T-helper 1 cell treated with Interleukin-12 subunit alpha and Interleukin-12 subunit beta and Interleukin-4 antibody, amounts not matched to agents 30 ng/mL and 1 ng/mL, for 36 hours (primary cell): ENCODE data around the gene NPC1L1. TPM values are rescaled to one million over a fixed set of nuclear protein-coding genes. Genes with fewer than 3 reads are reported as not detected.

Experiments used
- intact Hi-C: fragments of 100-400 bp; cut with micrococcal nuclease; formaldehyde crosslinking; loops from one replicate; pipeline ENCODE4 v1.15.1; 2024
- total RNA-seq: library from RNA; stranded (reverse); gene quantifications from 2 replicates; pipeline ENCODE4 v1.2.3, GENCODE V29; 2022

The NPC1L1 gene
- total RNA-seq, 1 donor from 2014 or later = not detected

- intact Hi-C loops = loop anchor here (1.0 to 5.0 kb wide), 10 partner anchors 12 to 395 kb away; partner anchors contain the start of genes POLD2, POLM and YKT6
Measured at GRCh38 chr7:44477063-44477830, 63.9 kb downstream of the NPC1L1 start.

DNA sequence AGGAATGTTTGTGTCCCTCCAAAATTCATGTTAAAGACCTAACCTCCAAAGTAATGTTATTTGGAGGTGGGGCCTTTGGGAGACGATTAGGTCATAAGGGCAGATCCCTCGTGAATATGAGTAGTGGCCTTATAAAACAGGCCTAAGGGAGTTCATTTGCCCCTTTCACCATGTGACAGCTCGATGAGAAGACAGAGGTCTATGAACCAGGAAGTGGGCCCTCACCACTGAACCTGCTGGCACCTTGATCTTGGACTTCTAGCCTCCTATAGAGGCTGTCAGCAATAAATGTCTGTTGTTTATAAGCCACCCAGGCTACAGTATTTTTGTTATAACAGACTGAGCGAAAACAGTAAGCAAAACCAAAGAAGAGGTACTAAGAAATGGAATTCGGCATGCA, 64.8 kb downstream of the NPC1L1 start:
- intact Hi-C loops = loop anchor here (2.0 to 5.0 kb wide), 3 partner anchors 104 to 394 kb away; partner anchors contain the start of genes POLM and YKT6

- intact Hi-C loops = no loop called here
Measured at GRCh38 chr7:44473295-44473694, 67.8 kb downstream of the NPC1L1 start.

DNA sequence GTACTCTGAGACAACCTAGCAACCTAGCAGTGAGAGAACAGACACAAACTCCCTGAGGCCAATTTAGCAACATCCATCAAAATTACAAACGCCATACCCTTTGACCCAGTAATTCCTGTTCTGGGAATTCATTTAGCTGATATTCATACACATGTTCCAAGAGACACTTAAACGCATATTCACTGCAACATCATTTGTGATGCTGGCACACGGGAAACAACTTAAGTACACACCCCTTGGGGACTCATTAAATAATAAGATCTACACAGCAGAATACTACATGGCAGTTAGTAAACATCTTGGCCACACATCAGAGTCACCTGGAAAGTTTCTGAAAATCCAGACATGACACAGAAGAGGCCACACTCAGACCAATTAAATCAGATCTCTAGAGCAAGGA, 68.3 kb downstream of the NPC1L1 start:
- intact Hi-C loops = no loop called here

- intact Hi-C loops = no loop called here
Measured at GRCh38 chr7:44471850-44472249, 69.3 kb downstream of the NPC1L1 start.

GRCh38 chr7:44471436-44471835, 69.7 kb downstream of the NPC1L1 start:
- intact Hi-C loops = no loop called here

- intact Hi-C loops = no loop called here
Measured at GRCh38 chr7:44470628-44471245, 70.4 kb downstream of the NPC1L1 start.

- intact Hi-C loops = no loop called here
Measured at GRCh38 chr7:44470135-44470479, 71.0 kb downstream of the NPC1L1 start.

DNA sequence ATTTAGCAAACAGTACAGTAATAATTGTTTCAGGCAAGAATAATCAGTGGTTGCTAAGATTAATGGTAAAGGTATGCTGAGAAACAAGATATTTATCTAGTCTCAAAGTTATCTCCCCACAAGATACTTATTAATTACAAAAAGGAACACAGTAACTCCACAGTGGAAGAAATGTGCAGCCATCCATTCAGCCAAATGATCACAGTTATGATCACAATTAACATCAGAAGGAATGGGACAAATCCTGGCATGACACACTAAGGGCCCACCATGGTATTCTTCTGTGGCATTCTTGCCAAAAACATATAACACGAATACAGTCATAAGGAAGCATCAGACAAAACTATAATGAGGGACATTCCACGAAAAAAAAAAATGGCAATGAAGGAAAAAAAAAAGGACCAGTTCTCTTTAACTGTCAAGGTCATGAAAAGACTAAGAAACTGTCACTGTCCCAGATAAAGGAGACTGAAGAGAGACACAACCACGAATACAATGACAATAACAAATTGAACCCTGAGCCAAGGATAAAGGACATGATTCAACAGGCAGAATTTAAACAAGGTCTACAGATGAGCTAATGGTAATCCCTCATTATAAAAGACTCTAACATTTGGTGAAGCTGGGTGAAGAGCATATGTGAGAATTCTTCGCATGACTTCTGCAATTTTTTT, 71.5 kb downstream of the NPC1L1 start:
- intact Hi-C loops = no loop called here

DNA sequence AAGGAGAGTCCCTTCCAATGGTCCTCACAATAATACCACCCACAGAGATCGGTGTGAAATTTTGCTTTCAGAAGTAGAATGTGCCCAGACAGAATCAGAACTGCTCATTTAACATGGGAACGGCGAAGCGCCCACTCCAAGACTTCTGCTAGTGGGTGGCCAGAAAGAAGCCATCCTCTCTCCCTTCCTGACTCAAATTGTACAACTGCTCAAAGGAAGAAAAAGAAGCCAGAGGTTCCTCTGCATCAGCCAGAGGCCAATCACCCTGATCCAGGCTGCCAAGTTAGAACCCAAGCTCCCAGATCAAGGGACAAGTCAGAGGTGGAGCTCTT, 73.9 kb downstream of the NPC1L1 start:
- intact Hi-C loops = no loop called here

GRCh38 chr7:44466300-44467216, 74.6 kb downstream of the NPC1L1 start:
- intact Hi-C loops = no loop called here

DNA sequence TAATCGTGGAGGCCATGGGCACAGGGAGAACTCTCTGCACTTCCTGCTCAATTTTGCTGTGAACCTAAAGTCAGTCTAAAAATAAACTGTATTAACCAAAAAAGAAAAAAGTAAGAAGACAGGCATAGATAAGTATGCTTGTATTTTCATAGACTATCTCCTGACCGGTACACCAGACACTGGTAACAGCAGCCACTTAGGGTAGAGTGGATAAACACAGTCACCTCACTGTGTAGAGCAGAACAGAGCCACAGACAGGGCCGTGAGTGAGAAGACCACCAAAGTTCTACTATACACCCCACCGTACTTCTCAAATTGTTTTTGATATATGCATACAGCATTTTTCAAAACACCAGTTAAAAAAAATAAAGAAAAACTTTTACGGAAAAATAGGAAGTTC, 75.6 kb downstream of the NPC1L1 start:
- intact Hi-C loops = no loop called here

DNA sequence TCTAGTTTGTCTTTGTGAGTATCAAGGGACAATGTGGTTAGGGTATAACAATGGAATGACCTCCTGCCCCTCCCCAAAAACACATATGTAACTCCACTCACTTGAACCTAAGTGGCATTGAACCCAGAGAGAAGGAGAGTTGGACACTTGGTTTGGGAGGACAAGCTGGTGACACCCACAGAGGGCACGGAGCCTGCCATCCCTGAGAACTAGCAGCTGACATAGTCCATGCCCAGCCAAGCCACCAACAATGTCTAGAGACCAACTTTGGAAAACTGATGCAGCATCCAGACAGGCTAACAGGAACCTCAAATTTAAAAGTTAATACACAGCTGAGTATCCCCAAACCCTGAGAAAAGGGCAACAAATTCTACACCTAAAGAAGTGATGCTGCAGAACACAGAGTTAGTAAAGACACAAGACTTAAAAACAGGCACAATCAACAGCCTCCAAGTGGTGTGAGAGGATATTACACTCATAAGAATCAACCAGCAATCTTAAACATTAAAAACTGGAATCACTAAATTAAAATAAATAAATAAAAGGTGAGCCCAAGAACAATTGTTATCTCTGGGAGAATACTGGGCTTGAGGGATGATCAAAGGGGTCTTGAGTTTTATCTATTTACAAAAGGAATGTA, 77.8 kb downstream of the NPC1L1 start:
- intact Hi-C loops = loop anchor here (5.0 kb wide), 2 partner anchors 86 to 221 kb away; no protein-coding TSS in a partner anchor

Other genes starting within 250 kb of the NPC1L1 start
- gene CAMK2B, start 215.7 kb downstream of the NPC1L1 start, total RNA-seq = 0.27 TPM in 1 of 2 replicates, not detected in the other
- gene NUDCD3, start 50.7 kb downstream of the NPC1L1 start, total RNA-seq = 70.9 and 79.0 TPM in 2 replicates
- gene DDX56, start 32.6 kb upstream of the NPC1L1 start, total RNA-seq = 89.9 and 96.1 TPM in 2 replicates
- 74.3 and 78.0 TPM in 2 replicates for gene TMED4, start 40.9 kb upstream of the NPC1L1 start, total RNA-seq
- 136 and 149 TPM in 2 replicates for gene OGDH, start 65.3 kb upstream of the NPC1L1 start, total RNA-seq
- gene ZMIZ2, start 207.5 kb upstream of the NPC1L1 start, total RNA-seq = 230 and 234 TPM in 2 replicates